PFSK-1 (cell line): ENCODE results near the gene TMEM171.

Source experiments
- FOXP2 ChIP-seq: optimal IDR thresholded peaks from 2 replicates; pipeline ENCODE3; 2011; ENCODE audit warnings: borderline replicate concordance, control low read depth, inconsistent platforms; ENCODE audit not compliant: insufficient read depth; ENCODE audit errors: extremely low read length, extremely low read depth
- POLR2AphosphoS5 ChIP-seq: IDR thresholded peaks from 2 replicates; pipeline ENCODE4 v1.6.1; 2012; ENCODE audit warnings: low read depth, mild to moderate bottlenecking, control low read depth, low read length, moderate library complexity
- REST ChIP-seq, 2 experiments: IDR thresholded peaks; 2 replicates each; pipeline versions ENCODE4 v1.6.1 to v1.8.0; 2011 to 2012; ENCODE audit warnings: low read depth in 2 of 2, low read length in 2 of 2, control low read depth in 1 of 2, inconsistent platforms in 1 of 2, mild to moderate bottlenecking in 1 of 2, moderate library complexity in 1 of 2; ENCODE audit not compliant: insufficient read depth in 1 of 2
- SIN3A ChIP-seq: IDR thresholded peaks from 2 replicates; pipeline ENCODE4 v1.6.1; 2012; ENCODE audit warnings: mild to moderate bottlenecking, low read length, moderate library complexity, borderline replicate concordance; ENCODE audit not compliant: insufficient read depth
- TAF1 ChIP-seq: IDR thresholded peaks from 2 replicates; pipeline ENCODE4 v1.6.1; 2012; ENCODE audit warnings: low read length, control low read depth, borderline replicate concordance; ENCODE audit not compliant: insufficient read depth

TMEM171 gene

GRCh38 chr5:73131711-73132425 is 11.5 kb downstream of the TMEM171 start:
- TF ChIP-seq POLR2AphosphoS5 (no peak), REST (IDR thresholded peaks at IDR 0.05; ENCODE audit: insufficient read depth in 1 of 2, low read depth in 2 of 2, low read length in 2 of 2) (0 out of 4 replicates have a peak, but pooled peaks of 1 of the 2 experiments have one; percentile 25)

GRCh38 chr5:73132759-73133158 is 12.4 kb downstream of the TMEM171 start:
- no peak for TF ChIP-seq REST (IDR thresholded peaks at IDR 0.05; ENCODE audit: insufficient read depth in 1 of 2, low read depth in 2 of 2, low read length in 2 of 2)
- TF ChIP-seq SIN3A: no peak
- no peak for TF ChIP-seq TAF1
- no peak for TF ChIP-seq FOXP2
- no peak for TF ChIP-seq POLR2AphosphoS5

GRCh38 chr5:73135021-73135420 is 14.6 kb downstream of the TMEM171 start:
- no peak for TF ChIP-seq FOXP2

- no peak for TF ChIP-seq SIN3A
Observed at GRCh38 chr5:73135429-73136054, 15.2 kb downstream of the TMEM171 start.

GRCh38 chr5:73136055-73136562 is 15.7 kb downstream of the TMEM171 start:
- TF ChIP-seq POLR2AphosphoS5 (no peak), TAF1 (no peak), REST (IDR thresholded peaks at IDR 0.05; ENCODE audit: insufficient read depth in 1 of 2, low read depth in 2 of 2, low read length in 2 of 2) (no peak), SIN3A (no peak), FOXP2 (no peak)

- TF ChIP-seq POLR2AphosphoS5 (no peak), REST (IDR thresholded peaks at IDR 0.05; ENCODE audit: insufficient read depth in 1 of 2, low read depth in 2 of 2, low read length in 2 of 2) (no peak), FOXP2 (no peak)
Observed at GRCh38 chr5:73137563-73138530, 17.5 kb downstream of the TMEM171 start.
